Lower leg skin (tissue), 3 donors: Measurements from ENCODE around the gene LRRIQ1.

ENCODE experiments used
- CTCF ChIP-seq, 3 donors: fragments of 450-650 bp; IDR thresholded peaks; one replicate each; pipeline ENCODE4 v1.5.1; 2016; ENCODE audit warnings: antibody characterized with exemption in 3 of 3, mild to moderate bottlenecking in 3 of 3, moderate library complexity in 2 of 3
- POLR2A ChIP-seq, 2 donors: fragments of 450-650 bp; IDR thresholded peaks; one replicate each; pipeline ENCODE4 v1.6.1; 2016 to 2017; ENCODE audit warnings: antibody characterized with exemption in 2 of 2, mild to moderate bottlenecking in 1 of 2, moderate library complexity in 1 of 2

GRCh38 chr12:85043829-85044228 lies 7.7 kb downstream of the LRRIQ1 start:
- TF ChIP-seq POLR2A (IDR thresholded peaks at IDR 0.05) (no peak), CTCF (IDR thresholded peaks at IDR 0.05) (no peak)
